GM18517 (cell line): ENCODE measurements around the gene VAMP1.
"Not testable (repeated sequence)": the region's sequence is repeated elsewhere in the genome, so short reads cannot be mapped to it uniquely, and the experiment has no call there.

Source experiments
- ATAC-seq: cut with Tn5 transposase; IDR thresholded peaks from one replicate; pipeline ENCODE4 v1.9.1; 2021; ENCODE audit warnings: mild to moderate bottlenecking, moderate library complexity; ENCODE audit not compliant: unreplicated experiment

The VAMP1 gene

GRCh38 chr12:6470375-6471163 is at the start of gene VAMP1:
TSS of gene VAMP1 (minus strand) at chr12:6470677. CDS start at chr12:6470531, 146 bp downstream.
- peak; percentile 79 for ATAC-seq

GRCh38 chr12:6520186-6520585 is 49.7 kb upstream of the VAMP1 start:
- ATAC-seq, result no peak

GRCh38 chr12:6508087-6508486 is 37.6 kb upstream of the VAMP1 start:
- no peak for ATAC-seq

GRCh38 chr12:6507102-6507998 is 36.9 kb upstream of the VAMP1 start:
- no peak for ATAC-seq

GRCh38 chr12:6500466-6500865 is 30.0 kb upstream of the VAMP1 start:
- ATAC-seq, result no peak

GRCh38 chr12:6497291-6497690 is 26.8 kb upstream of the VAMP1 start:
- not testable (repeated sequence) for ATAC-seq

- ATAC-seq, result no peak
Observed at GRCh38 chr12:6494968-6495367, 24.5 kb upstream of the VAMP1 start.

- no peak for ATAC-seq
Observed at GRCh38 chr12:6494258-6494743, 23.8 kb upstream of the VAMP1 start.

- peak; percentile 86 for ATAC-seq
Observed at GRCh38 chr12:6493497-6494257, 23.2 kb upstream of the VAMP1 start, which contains the start of gene NCAPD2. TSS of gene NCAPD2 (plus strand) at chr12:6494102. CDS start at chr12:6495099, 997 bp downstream.

- peak; percentile 52 for ATAC-seq
Observed at GRCh38 chr12:6492838-6493496, 22.5 kb upstream of the VAMP1 start, which contains the start of gene MRPL51. TSS of gene MRPL51 (minus strand) at chr12:6493262. CDS start at chr12:6493136, 126 bp downstream.

GRCh38 chr12:6490673-6491072 is 20.2 kb upstream of the VAMP1 start:
- ATAC-seq, result not testable (repeated sequence)

GRCh38 chr12:6489449-6489848 is 19.0 kb upstream of the VAMP1 start:
- no peak for ATAC-seq

- no peak for ATAC-seq
Observed at GRCh38 chr12:6488240-6488639, 17.8 kb upstream of the VAMP1 start.

- no peak for ATAC-seq
Observed at GRCh38 chr12:6478416-6478815, 7.9 kb upstream of the VAMP1 start.

- ATAC-seq, result not testable (repeated sequence)
Observed at GRCh38 chr12:6477601-6478377, 7.3 kb upstream of the VAMP1 start.

GRCh38 chr12:6476489-6476888 is 6.0 kb upstream of the VAMP1 start:
- no peak for ATAC-seq

- not testable (repeated sequence) for ATAC-seq
Observed at GRCh38 chr12:6475233-6475975, 4.9 kb upstream of the VAMP1 start.

GRCh38 chr12:6472491-6472890 is 2.0 kb upstream of the VAMP1 start:
- ATAC-seq, result no peak

- ATAC-seq, result no peak
Observed at GRCh38 chr12:6471989-6472360, 1.5 kb upstream of the VAMP1 start.
